Dermis blood vessel endothelial cell (primary cell): ENCODE data around the gene CIZ1. TPM values are rescaled to one million over a fixed set of nuclear protein-coding genes. Genes with fewer than 3 reads are reported as not detected.
"Not testable (repeated sequence)": the region's sequence is repeated elsewhere in the genome, so short reads cannot be mapped to it uniquely, and the experiment has no call there.

Source experiments
- DNase-seq: peaks from one replicate; pipeline ENCODE4 v3.0.0; 2010
- total RNA-seq: library from RNA; depleted of rRNA; stranded (reverse); fragments of >200 nt; gene quantifications from 2 replicates; pipeline ENCODE4 v1.2.3, GENCODE V29; 2014

The CIZ1 gene, protein sequence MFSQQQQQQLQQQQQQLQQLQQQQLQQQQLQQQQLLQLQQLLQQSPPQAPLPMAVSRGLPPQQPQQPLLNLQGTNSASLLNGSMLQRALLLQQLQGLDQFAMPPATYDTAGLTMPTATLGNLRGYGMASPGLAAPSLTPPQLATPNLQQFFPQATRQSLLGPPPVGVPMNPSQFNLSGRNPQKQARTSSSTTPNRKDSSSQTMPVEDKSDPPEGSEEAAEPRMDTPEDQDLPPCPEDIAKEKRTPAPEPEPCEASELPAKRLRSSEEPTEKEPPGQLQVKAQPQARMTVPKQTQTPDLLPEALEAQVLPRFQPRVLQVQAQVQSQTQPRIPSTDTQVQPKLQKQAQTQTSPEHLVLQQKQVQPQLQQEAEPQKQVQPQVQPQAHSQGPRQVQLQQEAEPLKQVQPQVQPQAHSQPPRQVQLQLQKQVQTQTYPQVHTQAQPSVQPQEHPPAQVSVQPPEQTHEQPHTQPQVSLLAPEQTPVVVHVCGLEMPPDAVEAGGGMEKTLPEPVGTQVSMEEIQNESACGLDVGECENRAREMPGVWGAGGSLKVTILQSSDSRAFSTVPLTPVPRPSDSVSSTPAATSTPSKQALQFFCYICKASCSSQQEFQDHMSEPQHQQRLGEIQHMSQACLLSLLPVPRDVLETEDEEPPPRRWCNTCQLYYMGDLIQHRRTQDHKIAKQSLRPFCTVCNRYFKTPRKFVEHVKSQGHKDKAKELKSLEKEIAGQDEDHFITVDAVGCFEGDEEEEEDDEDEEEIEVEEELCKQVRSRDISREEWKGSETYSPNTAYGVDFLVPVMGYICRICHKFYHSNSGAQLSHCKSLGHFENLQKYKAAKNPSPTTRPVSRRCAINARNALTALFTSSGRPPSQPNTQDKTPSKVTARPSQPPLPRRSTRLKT
- total RNA-seq = 16.7 and 37.9 TPM in 2 replicates

DNA sequence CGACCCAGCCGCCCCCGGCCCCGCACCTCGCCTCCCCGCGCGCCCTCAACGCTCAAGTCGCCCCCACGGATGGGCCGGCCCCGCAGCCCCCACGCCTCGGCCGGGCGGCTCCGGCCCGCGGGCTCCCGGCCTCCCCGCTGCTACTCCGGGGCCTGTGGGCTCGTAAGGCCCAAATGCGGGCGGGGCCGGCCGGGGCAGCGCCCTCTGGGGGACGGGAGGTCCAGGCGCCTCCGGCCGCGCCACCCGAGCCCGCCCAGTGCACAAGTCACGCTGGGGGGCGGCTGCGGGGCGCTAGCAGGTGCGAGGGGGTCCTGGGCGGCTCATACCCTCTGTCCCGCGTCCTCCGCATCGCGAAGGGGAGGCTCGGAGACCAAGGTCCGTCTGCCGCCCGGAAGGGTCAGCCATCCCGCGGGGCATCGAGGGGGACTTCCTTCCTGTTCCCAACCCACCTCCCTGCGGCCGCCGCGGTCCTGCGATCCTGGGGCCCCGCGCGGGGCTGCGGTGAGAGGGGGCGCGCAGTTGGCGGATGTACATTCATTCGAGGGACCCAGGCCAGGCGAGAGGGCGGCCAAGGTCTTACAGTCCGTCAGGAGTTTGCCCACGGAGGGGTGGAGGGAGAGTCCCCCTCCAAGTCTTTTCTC, at the start of gene CIZ1:
Gene CIZ1 (minus strand): TSS at position 167 of the 641 bp plus-strand sequence. CDS start 715 bp downstream, outside the sequence.
- DNase-seq = peak; percentile 89

DNA sequence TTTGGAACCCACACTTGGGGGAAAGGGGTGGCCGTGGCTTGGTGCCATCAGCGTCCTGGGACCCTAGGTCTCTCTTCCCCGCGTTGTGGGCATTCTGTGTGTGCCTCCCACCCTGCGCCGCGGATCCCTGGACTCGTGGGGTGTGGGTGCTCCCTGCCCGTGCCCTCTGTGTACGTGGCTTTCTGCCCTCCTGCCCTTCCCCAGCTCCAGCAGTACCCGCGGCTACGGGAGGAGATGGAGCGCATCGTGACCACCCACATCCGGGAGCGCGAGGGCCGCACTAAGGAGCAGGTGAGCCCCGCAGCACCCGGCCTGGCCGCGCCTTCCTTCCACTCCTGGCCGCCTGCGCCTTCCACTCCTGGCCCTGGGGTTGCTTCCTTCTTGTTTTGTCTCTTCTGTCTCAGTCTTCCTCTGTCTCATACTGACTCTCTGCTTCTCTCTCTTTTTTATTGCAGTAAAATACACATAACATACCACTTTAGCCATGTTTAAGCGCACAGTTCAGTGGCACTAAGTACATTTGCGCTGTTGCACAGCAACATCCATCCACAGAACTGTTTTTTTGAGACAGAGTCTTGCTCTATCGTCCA, 42.5 kb upstream of the CIZ1 start:
- no peak for DNase-seq

DNA sequence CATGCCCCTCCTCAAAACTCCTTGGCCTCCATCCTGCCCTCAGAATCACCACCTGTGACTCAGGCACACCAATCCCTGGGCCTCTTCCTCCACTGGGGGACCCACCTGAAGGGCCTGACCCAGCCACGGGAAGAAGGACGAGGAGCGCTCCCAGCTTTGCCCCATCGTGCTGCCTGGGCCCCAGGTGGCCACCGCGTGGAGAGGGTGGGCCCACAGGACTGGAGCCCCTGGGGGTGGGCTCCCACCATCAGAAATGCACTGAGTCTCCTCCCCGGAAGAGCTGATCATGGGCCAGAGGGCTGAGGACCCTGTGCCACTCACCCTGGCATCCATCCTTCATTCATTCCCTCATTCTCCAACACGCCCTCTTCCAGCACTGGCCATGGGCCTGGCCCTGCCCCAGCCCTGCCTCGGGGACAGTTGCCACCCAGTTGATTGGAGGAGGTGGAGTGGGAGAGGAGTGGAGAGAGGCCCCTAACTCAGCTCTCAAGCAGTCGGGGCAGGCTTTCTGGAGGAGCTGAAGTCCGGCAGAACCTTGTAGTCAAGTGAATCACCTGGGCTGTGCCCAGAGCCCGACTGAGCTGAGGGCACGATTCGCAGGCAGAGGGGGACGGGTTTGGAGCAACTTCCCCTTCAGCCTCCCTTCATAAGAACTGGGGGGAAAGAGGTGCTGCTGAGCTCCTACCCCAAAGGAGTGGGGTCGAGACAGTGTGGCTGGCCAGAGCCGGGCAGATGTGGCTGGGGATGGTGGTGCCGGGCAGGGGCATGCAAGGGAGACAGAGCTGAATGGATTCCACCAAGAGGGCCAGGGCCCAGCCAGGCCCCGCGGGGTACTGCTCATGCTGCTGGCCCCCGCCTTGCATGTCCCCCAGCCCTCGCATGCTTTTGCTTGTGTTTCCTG, 41.4 kb upstream of the CIZ1 start:
- no peak for DNase-seq

DNA sequence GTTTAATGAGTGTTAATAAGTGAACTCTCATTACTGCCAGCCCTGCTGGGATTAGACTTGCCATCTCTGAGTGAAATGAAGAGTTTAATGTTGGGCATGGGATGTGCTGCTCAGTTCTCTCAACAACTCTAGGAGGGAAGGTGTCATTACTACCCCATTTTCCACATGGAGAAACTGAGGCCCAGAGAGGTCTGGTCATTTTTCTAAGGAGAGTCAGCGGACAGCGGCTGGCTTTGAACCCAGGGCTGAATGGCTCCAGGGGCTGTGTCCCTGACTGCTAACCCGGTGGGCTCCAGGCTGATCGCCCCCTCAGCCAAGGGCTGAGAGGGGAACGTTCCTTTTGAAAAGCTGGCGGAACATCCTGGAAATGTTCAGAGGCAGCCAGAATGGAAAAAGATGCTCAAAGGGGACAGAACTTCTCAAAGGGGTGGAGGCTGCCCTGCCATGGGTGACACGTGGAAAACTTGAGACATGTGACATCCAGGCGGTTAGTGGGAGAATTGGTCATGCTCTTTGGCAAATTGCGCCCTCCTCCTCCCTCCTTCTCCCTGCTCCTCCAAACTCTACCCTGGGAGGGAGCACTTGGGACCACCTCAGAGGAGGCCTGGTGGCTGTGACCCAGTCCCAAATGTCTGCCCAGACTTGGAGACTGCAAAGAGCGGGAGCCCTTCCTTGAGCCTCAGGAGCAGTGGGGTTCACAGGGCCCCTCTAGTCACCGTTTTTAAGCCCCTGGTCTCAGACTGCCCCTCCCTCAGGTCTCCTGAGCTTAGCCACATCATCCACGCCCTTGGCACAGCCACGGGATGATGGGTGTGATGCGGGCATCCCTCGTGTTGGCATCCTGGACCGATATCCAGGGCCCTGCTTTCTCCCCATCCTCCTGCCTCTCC, 40.5 kb upstream of the CIZ1 start:
- DNase-seq = no peak

DNA sequence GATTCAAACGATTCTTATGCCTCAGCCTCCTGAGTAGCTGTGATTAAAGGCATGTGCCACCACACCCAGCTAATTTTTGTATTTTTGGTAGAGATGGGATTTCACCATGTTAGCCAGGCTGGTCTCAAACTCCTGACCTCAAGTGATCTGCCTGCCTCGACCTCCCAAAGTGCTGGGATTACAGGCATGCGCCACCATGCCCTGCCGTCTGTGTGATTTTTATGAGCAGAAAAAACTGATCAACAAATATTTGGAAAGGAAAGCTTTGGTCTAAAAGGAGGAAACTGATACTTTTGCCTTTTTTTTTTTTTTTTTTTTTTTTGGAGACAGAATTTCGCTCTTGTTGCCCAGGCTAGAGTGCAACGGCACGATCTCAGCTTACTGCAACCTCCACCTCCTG, 39.5 kb upstream of the CIZ1 start:
- not testable (repeated sequence) for DNase-seq

DNA sequence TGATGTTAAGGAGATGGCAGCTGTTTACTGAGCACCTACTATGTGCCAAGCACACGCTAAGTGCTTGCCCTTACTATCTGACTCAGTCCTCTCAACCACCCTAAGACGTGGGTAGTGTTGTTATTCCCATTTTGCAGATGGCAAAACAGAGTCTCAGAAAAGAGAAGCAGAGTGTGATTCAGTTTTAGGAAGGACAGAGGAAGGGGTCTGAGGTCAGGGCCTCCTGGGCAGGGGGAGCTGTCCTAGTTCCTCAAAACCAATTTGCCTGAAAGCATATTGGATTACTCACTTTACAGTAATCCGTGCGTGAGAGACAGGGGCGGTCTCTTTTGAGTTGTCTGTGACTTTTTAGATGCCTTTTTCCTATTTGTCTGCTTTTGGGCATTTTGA, 35.0 kb upstream of the CIZ1 start:
- DNase-seq = no peak

DNA sequence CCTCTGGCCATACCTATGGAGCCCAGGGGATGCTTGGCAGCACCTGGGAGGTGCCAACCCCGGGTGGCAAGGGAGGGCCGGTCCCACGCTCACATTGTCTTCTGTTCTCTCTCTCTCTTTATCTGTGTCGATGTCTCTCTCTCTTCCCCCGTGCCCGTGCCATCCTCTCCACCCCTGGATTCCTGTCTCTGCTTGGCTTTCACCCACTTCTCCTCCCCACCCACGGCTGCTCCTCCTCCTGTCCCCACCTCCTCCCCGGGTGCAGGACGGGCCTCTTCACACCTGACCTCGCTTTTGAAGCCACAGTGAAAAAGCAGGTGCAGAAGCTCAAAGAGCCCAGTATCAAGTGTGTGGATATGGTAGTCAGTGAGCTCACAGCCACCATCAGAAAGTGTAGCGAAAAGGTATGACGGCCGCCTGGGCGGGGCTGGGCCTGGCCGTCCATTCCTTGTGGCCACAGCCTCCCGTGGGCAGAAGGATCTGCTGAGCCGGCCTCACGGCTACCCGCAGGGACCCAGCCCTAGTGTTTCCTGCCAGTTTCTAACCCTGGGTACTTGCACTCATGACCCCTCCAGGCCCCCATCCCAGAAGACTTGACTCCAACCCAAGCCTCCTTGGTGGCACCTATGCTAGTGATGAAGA, 34.5 kb upstream of the CIZ1 start:
- no peak for DNase-seq

DNA sequence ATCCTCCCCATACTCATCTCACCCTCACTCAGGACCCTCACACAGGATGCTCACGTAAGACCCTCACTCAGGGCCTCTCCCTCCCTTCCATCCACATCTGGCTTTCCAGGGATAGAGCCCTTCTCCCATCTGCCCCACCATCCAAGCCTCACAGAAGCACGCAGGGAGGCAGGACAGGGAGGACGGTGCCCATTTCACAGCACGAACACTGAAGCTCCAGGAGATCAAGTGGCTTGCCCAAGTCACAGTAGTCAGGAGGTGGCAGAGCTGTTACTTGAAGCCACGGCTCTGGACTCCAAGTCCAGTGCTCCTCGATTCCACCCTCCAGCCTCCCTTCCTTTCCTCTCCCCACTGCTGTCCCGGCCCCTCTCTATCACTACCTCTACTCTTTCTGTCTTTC, 33.5 kb upstream of the CIZ1 start:
- no peak for DNase-seq

DNA sequence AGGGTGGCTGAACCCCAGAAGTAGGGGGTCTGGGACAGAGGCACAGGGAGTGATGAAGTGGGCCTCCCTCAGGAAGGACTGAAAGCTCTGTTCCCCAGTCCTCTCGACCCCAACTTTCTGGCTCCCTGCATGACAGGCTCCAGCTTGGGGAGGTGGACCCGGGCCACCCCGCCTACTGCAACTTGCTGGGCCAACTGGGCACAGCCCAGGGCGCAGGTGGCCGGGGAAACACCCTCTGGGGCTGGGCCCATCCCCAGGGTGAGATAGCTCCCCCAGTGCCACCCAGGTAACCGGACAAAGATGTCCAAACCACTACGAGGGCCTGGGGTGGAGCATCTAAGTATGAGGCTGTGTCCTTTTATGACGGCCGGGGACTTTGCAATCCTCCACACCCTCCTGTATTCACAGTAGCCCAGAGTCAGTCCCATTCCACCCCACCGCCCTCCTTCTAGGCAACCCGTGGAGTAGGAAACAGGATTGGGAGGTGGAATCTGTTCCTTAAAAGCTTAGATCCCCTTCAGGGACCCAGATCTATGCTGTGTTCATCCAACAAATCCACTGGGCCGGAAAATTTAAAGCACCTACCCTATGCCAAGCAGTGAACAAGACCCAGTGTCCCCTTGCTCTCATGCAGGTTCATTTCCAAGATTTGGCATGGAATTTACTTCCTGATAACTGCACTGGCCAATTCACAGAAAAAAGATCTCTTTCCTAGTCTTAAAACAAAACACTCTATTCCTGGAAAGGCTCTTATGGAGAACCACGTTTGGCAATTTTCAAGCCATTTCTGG, 31.7 kb upstream of the CIZ1 start:
- DNase-seq = no peak

DNA sequence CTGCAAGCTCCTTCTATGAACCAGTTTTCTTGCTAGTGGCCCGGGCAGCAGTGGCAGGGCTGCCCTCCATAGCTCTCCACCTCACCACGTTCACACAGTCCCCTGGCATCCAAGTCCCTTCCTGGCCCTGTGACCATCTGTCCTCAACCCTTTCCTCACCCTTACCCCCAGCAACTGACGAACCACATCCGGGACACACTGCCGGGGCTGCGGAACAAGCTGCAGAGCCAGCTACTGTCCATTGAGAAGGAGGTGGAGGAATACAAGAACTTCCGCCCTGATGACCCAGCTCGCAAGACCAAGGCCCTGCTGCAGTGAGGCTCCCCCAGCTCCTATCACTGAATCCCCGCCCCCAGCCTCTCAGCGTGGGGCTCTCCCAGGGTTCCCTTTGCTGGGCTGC, 30.7 kb upstream of the CIZ1 start:
- no peak for DNase-seq

DNA sequence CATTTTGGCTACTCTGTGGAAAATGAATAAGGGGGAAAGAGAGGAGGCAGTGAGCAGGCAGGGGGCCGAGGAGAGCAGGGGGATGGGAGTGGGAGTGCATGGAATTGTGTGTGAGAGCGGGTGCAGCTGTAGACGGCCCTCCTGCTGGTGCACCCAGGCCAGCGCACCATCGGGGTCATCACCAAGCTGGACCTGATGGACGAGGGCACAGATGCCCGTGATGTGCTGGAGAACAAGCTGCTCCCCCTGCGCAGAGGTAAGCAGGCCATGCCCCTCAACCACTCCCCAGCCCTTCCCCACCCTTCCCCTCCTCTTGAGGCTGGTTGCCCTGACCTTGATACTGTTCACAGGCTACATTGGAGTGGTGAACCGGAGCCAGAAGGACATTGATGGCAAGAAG, 28.5 kb upstream of the CIZ1 start:
- no peak for DNase-seq

DNA sequence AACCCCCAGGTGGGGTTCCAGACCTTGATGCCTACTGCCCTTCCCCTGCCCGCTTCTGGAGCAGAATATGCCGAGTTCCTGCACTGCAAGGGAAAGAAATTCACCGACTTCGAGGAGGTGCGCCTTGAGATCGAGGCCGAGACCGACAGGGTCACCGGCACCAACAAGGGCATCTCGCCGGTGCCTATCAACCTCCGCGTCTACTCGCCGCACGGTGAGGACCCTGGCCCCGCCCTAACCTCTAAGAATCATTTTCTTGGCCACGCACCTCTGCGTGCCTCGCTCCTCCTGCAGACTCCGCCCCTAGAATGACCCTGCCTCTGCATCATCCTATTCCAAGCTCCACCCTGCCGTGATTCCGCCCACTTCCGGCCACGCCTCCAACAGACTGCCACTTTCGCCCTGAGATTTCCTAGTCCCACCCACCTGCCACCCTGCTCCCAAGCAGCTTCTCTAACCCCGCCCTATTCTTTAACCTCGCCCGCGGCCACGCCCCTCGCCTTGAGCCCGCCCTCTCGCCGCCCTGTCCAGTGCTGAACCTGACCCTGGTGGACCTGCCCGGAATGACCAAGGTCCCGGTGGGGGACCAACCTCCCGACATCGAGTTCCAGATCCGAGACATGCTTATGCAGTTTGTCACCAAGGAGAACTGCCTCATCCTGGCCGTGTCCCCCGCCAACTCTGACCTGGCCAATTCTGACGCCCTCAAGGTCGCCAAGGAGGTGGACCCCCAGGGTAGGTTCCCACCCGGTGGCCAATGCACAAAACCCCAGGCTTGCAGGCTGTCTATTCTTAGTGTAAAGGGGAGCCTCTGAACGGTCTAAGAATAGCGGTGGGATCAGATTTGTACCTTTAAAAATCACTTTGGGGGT, 27.4 kb upstream of the CIZ1 start:
- DNase-seq = peak; percentile 92

DNA sequence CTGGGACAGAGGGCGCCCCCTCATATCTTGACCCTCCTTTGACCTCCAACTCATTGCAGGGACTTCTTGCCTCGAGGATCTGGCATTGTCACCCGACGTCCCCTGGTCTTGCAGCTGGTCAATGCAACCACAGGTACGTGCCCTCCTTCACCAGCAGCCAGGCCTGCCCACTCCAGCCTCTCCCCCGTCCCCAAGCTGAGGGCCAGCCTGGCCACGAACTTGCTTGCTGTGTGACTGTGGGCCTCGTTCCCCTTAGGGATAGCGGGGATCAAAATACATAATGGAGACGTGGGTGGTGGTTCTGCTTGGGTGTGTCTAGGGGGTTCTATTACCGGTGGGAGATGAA, 26.8 kb upstream of the CIZ1 start:
- DNase-seq = no peak

DNA sequence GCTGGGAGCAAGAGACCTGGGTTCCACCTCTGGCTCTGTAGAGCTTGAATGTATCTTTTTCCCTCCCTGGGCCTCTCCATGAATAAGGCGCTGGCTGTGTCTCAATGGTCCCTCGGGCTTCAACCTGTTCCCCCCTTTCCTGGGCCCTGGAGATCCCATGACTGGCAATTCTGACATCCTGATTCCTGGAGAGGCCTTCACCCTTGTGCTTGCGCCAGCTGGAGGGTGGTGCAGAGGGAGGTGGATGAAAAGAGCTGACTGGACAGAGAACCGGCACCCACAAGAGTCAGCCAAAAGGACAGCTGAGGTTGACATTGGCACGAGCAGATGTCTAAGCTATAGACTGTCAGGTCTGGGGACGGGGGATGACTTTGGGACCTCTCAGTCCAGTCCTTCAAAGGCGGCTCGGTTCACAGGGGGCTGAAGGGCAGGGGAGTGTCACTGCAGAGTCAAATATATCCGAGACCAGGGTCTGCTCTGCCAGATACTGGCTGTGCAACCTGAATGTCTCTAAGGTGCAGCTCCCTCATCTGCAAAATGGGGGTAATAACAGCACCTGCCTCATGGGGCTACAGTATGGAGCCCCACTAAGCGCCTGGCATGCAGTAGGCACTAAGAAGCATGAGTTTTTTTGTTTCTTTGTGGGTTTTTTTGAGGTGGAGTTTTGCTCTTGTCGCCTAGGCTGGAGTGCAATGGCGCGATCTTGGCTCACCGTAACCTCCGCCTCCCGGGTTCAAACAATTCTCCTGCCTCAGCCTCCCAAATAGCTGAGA, 25.6 kb upstream of the CIZ1 start:
- no peak for DNase-seq

DNA sequence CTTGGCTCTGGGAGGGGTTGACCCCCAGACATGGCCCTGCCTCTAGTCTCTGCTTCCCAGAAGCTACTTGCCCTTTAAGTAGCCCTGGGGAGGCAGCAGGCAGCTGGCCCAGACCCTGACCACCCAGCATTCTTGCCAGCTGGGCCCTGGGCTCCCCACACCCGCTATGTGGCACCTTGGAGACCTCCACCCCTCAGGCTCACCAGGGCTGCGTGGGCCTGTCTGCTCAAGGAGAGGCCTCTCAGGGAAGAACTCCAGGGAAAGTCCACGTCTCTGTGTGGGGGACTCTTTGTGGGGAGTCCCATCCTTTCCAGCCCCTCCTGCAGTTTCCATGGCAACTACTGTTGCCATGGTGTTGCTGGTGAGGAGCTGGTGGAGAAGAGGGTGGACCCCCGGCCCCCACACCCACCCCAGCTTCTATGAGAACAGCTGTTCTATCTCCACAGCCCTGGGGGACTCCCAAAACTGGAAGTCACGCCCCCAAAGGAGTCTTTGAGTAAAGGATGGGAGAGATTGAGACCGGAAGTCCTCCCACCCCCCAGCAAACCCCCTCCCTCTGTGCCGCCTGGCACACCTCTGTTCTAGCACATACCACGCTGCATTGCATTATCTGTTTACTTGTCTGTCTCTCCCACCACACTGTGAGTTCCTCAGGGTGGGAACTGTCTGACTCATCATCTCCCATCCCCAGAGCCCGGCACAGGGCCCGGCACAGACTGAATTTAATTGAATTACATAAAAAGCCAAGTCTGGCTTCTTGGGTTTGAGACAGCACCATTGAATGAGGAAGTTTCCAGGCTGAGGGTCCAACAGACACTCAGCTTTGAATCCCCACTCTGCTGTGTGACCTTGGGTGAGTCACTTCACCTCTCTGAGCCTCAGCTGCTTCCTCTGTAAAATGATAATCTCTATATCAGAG, 24.4 kb upstream of the CIZ1 start:
- peak; percentile 53 for DNase-seq
